HUDEP-2 (cell line): Measurements from ENCODE around the gene ICA1.
"Not testable (repeated sequence)": the region's sequence is repeated elsewhere in the genome, so short reads cannot be mapped to it uniquely, and the experiment has no call there.

Source experiments
- DNase-seq, 76 experiments: peaks; one replicate each; lab custom pipeline; 2025; ENCODE audit not compliant: unreplicated experiment in 76 of 76; lab: John Stamatoyannopoulos, UW

Gene ICA1

GRCh38 chr7:8261711-8262695 lies at the start of gene ICA1:
Gene ICA1 (minus strand): TSS chr7:8262167. CDS start chr7:8235926, 26,241 bp downstream.
- peak in 64 of 76 experiments; percentile 4 to 78 (median 52) for DNase-seq

GRCh38 chr7:8310876-8311275 lies 48.9 kb upstream of the ICA1 start:
- DNase-seq = no peak

GRCh38 chr7:8305625-8306388 lies 43.8 kb upstream of the ICA1 start:
- DNase-seq = no peak

GRCh38 chr7:8305104-8305503 lies 43.1 kb upstream of the ICA1 start:
- DNase-seq = no peak

GRCh38 chr7:8303904-8304528 lies 42.0 kb upstream of the ICA1 start:
- DNase-seq = no peak

GRCh38 chr7:8297023-8297422 lies 35.1 kb upstream of the ICA1 start:
- not testable (repeated sequence) for DNase-seq

GRCh38 chr7:8296362-8296659 lies 34.3 kb upstream of the ICA1 start:
- DNase-seq = no peak

- DNase-seq = peak in 51 of 76 experiments; percentile 2 to 82 (median 62)
Observed at GRCh38 chr7:8295638-8296361, 33.8 kb upstream of the ICA1 start.

GRCh38 chr7:8291397-8292141 lies 29.6 kb upstream of the ICA1 start:
- no peak for DNase-seq

- no peak for DNase-seq
Observed at GRCh38 chr7:8290645-8291308, 28.8 kb upstream of the ICA1 start.

- no peak for DNase-seq
Observed at GRCh38 chr7:8286118-8286517, 24.2 kb upstream of the ICA1 start.

- DNase-seq = no peak
Observed at GRCh38 chr7:8285155-8285554, 23.2 kb upstream of the ICA1 start.

- DNase-seq = no peak
Observed at GRCh38 chr7:8284606-8285005, 22.6 kb upstream of the ICA1 start.

- DNase-seq = no peak
Observed at GRCh38 chr7:8283968-8284367, 22.0 kb upstream of the ICA1 start.

- DNase-seq = no peak
Observed at GRCh38 chr7:8282871-8283270, 20.9 kb upstream of the ICA1 start.

- no peak for DNase-seq
Observed at GRCh38 chr7:8282162-8282561, 20.2 kb upstream of the ICA1 start.

GRCh38 chr7:8278183-8278582 lies 16.2 kb upstream of the ICA1 start:
- DNase-seq = no peak

GRCh38 chr7:8277394-8277982 lies 15.5 kb upstream of the ICA1 start:
- peak in 12 of 76 experiments; percentile 1 to 34 (median 10) for DNase-seq

GRCh38 chr7:8274589-8274988 lies 12.6 kb upstream of the ICA1 start:
- no peak for DNase-seq
